GM18868 (cell line): ENCODE data around the gene KATNA1.

Source experiments
- ATAC-seq: cut with Tn5 transposase; IDR thresholded peaks from one replicate; pipeline ENCODE4 v1.9.1; 2021; ENCODE audit warnings: mild to moderate bottlenecking, moderate library complexity; ENCODE audit not compliant: unreplicated experiment

The KATNA1 gene

GRCh38 chr6:149614337-149614736 lies 34.2 kb downstream of the KATNA1 start:
- ATAC-seq = no peak

GRCh38 chr6:149608381-149608982 lies 40.0 kb downstream of the KATNA1 start:
- ATAC-seq = peak; percentile 80

- ATAC-seq = no peak
Measured at GRCh38 chr6:149600508-149600907, 48.0 kb downstream of the KATNA1 start.

GRCh38 chr6:149593408-149593807 lies 55.1 kb downstream of the KATNA1 start:
- no peak for ATAC-seq

- no peak for ATAC-seq
Measured at GRCh38 chr6:149592983-149593382, 55.5 kb downstream of the KATNA1 start.

- no peak for ATAC-seq
Measured at GRCh38 chr6:149586149-149586548, 62.4 kb downstream of the KATNA1 start.

GRCh38 chr6:149581349-149581748 lies 67.2 kb downstream of the KATNA1 start:
- ATAC-seq = no peak

GRCh38 chr6:149580880-149581279 lies 67.6 kb downstream of the KATNA1 start:
- ATAC-seq = no peak

- ATAC-seq = no peak
Measured at GRCh38 chr6:149567945-149568585, 80.4 kb downstream of the KATNA1 start.

- no peak for ATAC-seq
Measured at GRCh38 chr6:149567194-149567586, 81.3 kb downstream of the KATNA1 start.

GRCh38 chr6:149566410-149567193 lies 81.9 kb downstream of the KATNA1 start:
- peak; percentile 8 for ATAC-seq

- ATAC-seq = peak; percentile 72
Measured at GRCh38 chr6:149565527-149566409, 82.7 kb downstream of the KATNA1 start, which contains the start of gene GINM1. Gene GINM1, plus strand, starts transcription at chr6:149566375. Its CDS starts 40 bp downstream, at chr6:149566415.

GRCh38 chr6:149563928-149564325 lies 84.6 kb downstream of the KATNA1 start:
- no peak for ATAC-seq

- ATAC-seq = no peak
Measured at GRCh38 chr6:149563203-149563927, 85.1 kb downstream of the KATNA1 start.

- ATAC-seq = peak; percentile 47
Measured at GRCh38 chr6:149560736-149561135, 87.8 kb downstream of the KATNA1 start.

GRCh38 chr6:149559389-149559788 lies 89.1 kb downstream of the KATNA1 start:
- ATAC-seq = no peak

GRCh38 chr6:149558029-149558428 lies 90.5 kb downstream of the KATNA1 start:
- no peak for ATAC-seq

GRCh38 chr6:149551920-149552319 lies 96.6 kb downstream of the KATNA1 start:
- no peak for ATAC-seq

- ATAC-seq = peak; percentile 89
Measured at GRCh38 chr6:149545754-149546471, 102.6 kb downstream of the KATNA1 start, which contains the start of gene PPIL4. Gene PPIL4, minus strand, starts transcription at chr6:149546043. Its CDS starts 38 bp downstream, at chr6:149546005.
